Stimulated activated CD4-positive, alpha-beta T cell treated with anti-CD3 and anti-CD28 coated beads, Interleukin-1b, Interleukin-23, amount 100 ng/mL, for 4 hours (primary cell): Measurements from ENCODE around the gene RAB3B.

Source experiments
- DNase-seq, 2 donors: peaks; one replicate each; pipeline ENCODE4 v3.0.0-alpha.2; 2020; ENCODE audit warnings: low read depth in 2 of 2

RAB3B gene

GRCh38 chr1:51871351-51871975 is 119.0 kb downstream of the RAB3B start:
- DNase-seq: no peak

GRCh38 chr1:51870603-51871350 is 119.7 kb downstream of the RAB3B start:
- no peak for DNase-seq

- DNase-seq: no peak
Measured at GRCh38 chr1:51867479-51868232, 122.8 kb downstream of the RAB3B start.

- no peak for DNase-seq
Measured at GRCh38 chr1:51863384-51863783, 127.1 kb downstream of the RAB3B start.

- no peak for DNase-seq
Measured at GRCh38 chr1:51861669-51862068, 128.8 kb downstream of the RAB3B start.

- no peak for DNase-seq
Measured at GRCh38 chr1:51859735-51860134, 130.8 kb downstream of the RAB3B start.

- DNase-seq: no peak
Measured at GRCh38 chr1:51859333-51859732, 131.2 kb downstream of the RAB3B start.

- no peak for DNase-seq
Measured at GRCh38 chr1:51858892-51859291, 131.6 kb downstream of the RAB3B start.
